Measurements from ENCODE around the gene RUNX1. TPM values are rescaled to one million over a fixed set of nuclear protein-coding genes. Genes with fewer than 3 reads are reported as not detected.

RUNX1 gene
- total RNA-seq, 1 donor from 2014 or later: 62.1 TPM

- DNase-seq (ENCODE audit: extremely low spot score in 2 of 2): no peak
- peaks cover 14% of the 10 kb centered on the region for H3K4me1 ChIP-seq
- intact Hi-C loops (cut with DNase I): no loop called here
- H3K36me3 ChIP-seq: no peaks in the 10 kb centered on the region
- H3K4me3 ChIP-seq: no peak overlapping the region
- no peak overlapping the region for H3K27ac ChIP-seq
- no peaks in the 10 kb centered on the region for H3K9me3 ChIP-seq
- H3K27me3 ChIP-seq: no peaks in the 10 kb centered on the region
- TF ChIP-seq, protein P1, sequence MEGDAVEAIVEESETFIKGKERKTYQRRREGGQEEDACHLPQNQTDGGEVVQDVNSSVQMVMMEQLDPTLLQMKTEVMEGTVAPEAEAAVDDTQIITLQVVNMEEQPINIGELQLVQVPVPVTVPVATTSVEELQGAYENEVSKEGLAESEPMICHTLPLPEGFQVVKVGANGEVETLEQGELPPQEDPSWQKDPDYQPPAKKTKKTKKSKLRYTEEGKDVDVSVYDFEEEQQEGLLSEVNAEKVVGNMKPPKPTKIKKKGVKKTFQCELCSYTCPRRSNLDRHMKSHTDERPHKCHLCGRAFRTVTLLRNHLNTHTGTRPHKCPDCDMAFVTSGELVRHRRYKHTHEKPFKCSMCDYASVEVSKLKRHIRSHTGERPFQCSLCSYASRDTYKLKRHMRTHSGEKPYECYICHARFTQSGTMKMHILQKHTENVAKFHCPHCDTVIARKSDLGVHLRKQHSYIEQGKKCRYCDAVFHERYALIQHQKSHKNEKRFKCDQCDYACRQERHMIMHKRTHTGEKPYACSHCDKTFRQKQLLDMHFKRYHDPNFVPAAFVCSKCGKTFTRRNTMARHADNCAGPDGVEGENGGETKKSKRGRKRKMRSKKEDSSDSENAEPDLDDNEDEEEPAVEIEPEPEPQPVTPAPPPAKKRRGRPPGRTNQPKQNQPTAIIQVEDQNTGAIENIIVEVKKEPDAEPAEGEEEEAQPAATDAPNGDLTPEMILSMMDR (IDR thresholded peaks at IDR 0.05): no peak
- TF ChIP-seq POLR2AphosphoS5 (IDR thresholded peaks at IDR 0.05; ENCODE audit: insufficient read depth in 1 of 2, low read depth in 1 of 2): no peak
- TF ChIP-seq POLR2A (IDR thresholded peaks at IDR 0.05): no peak
These were observed 5.0 kb downstream of the RUNX1 start for GRCh38 chr21:35044128-35044527.

DNA sequence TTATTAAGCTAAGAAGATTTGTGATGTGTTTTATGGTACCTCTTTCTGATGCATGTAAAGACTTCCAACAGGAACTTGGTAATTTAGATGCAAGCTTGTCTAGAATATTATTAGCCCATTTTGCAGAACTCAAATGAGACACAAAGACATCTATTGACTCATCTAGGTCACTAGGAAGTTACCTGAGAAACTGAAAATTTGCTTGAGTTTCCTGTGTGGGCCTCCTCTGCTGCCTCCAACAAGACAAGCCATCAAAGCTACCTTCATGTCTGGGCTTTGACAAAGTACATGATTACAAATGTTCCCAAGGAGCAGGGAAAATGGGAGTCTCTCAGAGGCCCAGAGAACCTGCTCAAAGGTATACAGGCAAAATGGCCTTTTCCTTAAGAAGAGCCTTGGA lies 5.6 kb downstream of the RUNX1 start:
- Histone ChIP-seq H3K4me1 (peaks cover 14% of the 10 kb centered on the region), H3K27ac (no peak overlapping the region), H3K4me3 (no peak overlapping the region), H3K27me3 (no peaks in the 10 kb centered on the region), H3K36me3 (no peaks in the 10 kb centered on the region), H3K9me3 (no peaks in the 10 kb centered on the region)
- intact Hi-C loops (cut with DNase I): no loop called here
- DNase-seq (ENCODE audit: extremely low spot score in 2 of 2): no peak
- TF ChIP-seq POLR2AphosphoS5 (IDR thresholded peaks at IDR 0.05; ENCODE audit: insufficient read depth in 1 of 2, low read depth in 1 of 2) (no peak), POLR2A (IDR thresholded peaks at IDR 0.05) (no peak)
- TF ChIP-seq, protein P1 (IDR thresholded peaks at IDR 0.05): no peak

DNA sequence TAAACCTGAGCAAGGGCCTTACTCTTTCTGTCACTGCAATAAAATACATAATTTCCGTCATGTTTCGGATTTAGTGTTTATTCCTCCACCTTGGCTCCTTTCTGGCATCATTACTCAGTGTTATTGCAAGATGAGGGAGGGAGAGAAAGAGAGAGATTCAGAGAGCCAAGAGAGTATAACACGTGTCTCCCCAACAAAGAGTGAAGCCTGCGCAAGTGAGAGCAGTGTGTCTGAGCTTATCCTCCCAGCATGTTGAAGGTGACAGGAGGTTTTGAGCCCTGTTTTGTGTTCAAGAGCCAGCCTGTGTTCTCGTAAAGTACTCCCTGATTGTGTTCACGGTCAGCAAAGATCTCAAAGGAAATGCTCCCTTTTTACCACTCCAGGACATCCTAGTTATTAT lies 6.3 kb downstream of the RUNX1 start:
- intact Hi-C loops (cut with DNase I): no loop called here
- Histone ChIP-seq H3K4me1 (peaks cover 9% of the 10 kb centered on the region), H3K36me3 (no peaks in the 10 kb centered on the region), H3K9me3 (no peaks in the 10 kb centered on the region), H3K27ac (no peak overlapping the region), H3K4me3 (no peak overlapping the region), H3K27me3 (no peaks in the 10 kb centered on the region)
- TF ChIP-seq, protein P1 (IDR thresholded peaks at IDR 0.05): no peak
- TF ChIP-seq POLR2AphosphoS5 (IDR thresholded peaks at IDR 0.05; ENCODE audit: insufficient read depth in 1 of 2, low read depth in 1 of 2): no peak
- no peak for TF ChIP-seq POLR2A (IDR thresholded peaks at IDR 0.05)
- DNase-seq (ENCODE audit: extremely low spot score in 2 of 2): no peak

DNA sequence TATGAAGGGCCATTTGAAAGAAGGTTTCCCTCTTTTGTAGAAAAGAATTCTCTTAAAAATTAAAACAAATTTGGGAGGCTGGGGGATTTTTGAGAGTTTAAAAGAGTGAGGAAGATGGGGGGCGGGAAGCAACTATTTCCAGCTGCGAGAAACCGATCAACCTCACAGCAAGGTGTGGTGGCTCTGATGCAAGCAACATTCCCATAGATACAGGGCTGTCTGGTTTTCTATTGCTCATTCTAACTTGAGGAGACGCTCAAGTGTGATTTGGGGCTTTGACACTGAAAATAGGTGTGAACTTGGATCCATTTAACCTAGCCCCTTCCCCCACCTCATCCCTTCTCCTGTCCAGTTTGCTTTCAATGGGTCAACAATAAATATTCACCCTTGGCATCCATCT lies 7.2 kb downstream of the RUNX1 start:
- intact Hi-C loops (cut with DNase I): no loop called here
- H3K9me3 ChIP-seq: no peaks in the 10 kb centered on the region
- DNase-seq (ENCODE audit: extremely low spot score in 2 of 2): peak in 1 of 2 donors; percentile 49
- H3K4me1 ChIP-seq: peaks cover 2% of the 10 kb centered on the region
- H3K36me3 ChIP-seq: no peaks in the 10 kb centered on the region
- no peak overlapping the region for H3K27ac ChIP-seq
- H3K4me3 ChIP-seq: no peak overlapping the region
- TF ChIP-seq POLR2A (IDR thresholded peaks at IDR 0.05) (no peak), POLR2AphosphoS5 (IDR thresholded peaks at IDR 0.05; ENCODE audit: insufficient read depth in 1 of 2, low read depth in 1 of 2) (no peak)
- TF ChIP-seq, protein P1 (IDR thresholded peaks at IDR 0.05): no peak
- no peaks in the 10 kb centered on the region for H3K27me3 ChIP-seq

- no peak overlapping the region for H3K27ac ChIP-seq
- H3K27me3 ChIP-seq: no peaks in the 10 kb centered on the region
- intact Hi-C loops (cut with DNase I): no loop called here
- no peaks in the 10 kb centered on the region for H3K9me3 ChIP-seq
- DNase-seq (ENCODE audit: extremely low spot score in 2 of 2): peak in 1 of 2 donors; percentile 3
- H3K4me1 ChIP-seq: no peaks in the 10 kb centered on the region
- no peak overlapping the region for H3K4me3 ChIP-seq
- no peaks in the 10 kb centered on the region for H3K36me3 ChIP-seq
- TF ChIP-seq POLR2AphosphoS5 (IDR thresholded peaks at IDR 0.05; ENCODE audit: insufficient read depth in 1 of 2, low read depth in 1 of 2) (no peak), POLR2A (IDR thresholded peaks at IDR 0.05) (no peak)
- TF ChIP-seq, protein P1 (IDR thresholded peaks at IDR 0.05): no peak
These were observed 8.0 kb downstream of the RUNX1 start for GRCh38 chr21:35041122-35041521.

Data from vagina (tissue), 2 donors.